ENCODE measurements around the gene WWOX.

DNA sequence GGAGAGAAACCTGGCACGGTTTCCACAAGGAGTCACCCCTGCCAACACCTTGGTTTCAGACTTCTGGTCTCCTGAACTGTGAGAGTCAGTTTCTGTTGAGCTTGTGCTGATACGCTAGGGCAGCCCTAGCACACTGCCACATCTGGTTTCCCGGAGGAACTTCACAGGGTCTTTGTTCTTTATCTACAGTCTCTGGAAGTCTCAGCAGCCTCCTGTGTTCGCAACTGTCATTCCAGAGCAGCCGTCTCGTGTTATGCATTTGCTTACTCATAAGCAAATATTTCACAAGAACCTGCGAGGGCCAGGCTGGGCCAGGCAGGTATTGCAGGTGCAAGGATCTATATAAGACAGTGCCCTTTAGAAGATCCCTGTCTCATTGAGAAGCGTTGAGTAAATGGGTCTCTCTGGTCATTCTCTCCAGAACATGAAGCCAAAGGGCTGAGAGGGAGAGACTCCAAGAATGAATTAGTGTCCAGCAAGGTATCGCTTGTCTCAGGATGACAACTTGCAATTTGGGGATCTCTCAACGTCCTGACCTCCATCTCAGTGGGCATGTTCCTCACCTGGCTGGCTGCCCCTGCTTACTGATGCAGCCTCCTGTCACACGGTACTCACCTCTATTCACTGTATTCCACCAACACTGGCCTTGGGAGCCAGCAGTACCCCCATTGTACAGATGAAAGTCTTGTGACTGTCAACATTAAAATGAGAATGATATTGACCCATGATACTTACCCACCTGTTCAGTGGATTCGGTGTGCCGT lies 141.2 kb downstream of the WWOX start:
- TF ChIP-seq TAF1 (IDR thresholded peaks at IDR 0.05; ENCODE audit: low read depth, low read length) (no peak), POLR2A (IDR thresholded peaks at IDR 0.05; ENCODE audit: low read depth, low read length) (no peak), POLR2AphosphoS5 (IDR thresholded peaks at IDR 0.05; ENCODE audit: low read depth, low read length) (no peak), PAX5 (IDR thresholded peaks at IDR 0.05; ENCODE audit: insufficient read depth, low read length, severe bottlenecking) (no peak), POU2F2 (IDR thresholded peaks at IDR 0.05; ENCODE audit: low read depth, low read length) (no peak), SPI1 (IDR thresholded peaks at IDR 0.05; ENCODE audit: low read depth, low read length) (no peak)

Measured in GM12891 (cell line).